ENCODE measurements around the gene RXFP4.
"Not testable (repeated sequence)": the region's sequence is repeated elsewhere in the genome, so short reads cannot be mapped to it uniquely, and the experiment has no call there.

Gene RXFP4

GRCh38 chr1:155940993-155941844 is at the start of gene RXFP4:
RXFP4 (plus strand) TSS chr1:155941638; CDS start chr1:155941710, 72 bp downstream.
- no peak for DNase-seq

- DNase-seq: no peak
Observed at GRCh38 chr1:155892796-155893195, 48.6 kb upstream of the RXFP4 start.

DNA sequence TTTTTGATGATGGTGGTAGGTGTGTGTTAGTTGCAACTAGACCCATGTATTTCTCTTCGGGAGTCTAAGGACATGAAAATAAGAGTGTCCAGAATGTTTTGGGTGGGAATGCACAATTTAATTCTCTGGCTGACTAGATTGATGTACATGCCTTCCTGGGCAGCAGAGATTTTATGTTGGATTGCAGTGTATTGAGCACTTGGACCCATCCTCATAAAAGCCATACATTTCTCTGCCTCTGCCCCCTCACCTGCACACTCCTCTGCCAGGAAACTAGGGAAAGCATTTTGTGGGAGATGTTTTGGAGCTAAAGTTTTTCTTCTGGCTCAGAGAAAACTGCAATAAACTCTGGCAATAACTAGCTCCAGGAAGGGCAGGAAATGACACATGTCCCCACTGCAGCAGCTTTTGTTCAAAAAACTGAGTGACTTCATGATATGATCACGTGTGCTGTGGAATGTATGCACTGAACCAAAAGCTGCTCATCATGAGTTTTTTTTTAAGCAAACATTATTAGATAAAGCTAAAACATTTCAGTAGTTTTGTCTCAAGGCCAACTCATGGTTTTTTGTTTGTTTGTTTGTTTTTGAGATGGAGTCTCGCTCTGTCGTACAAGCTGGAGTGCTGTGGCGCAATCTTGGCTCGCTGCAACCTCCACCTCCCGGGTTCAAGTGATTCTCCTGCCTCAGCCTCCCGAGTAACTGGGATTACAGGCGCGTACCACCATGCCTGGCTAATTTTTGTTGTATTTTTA is 47.9 kb upstream of the RXFP4 start:
- DNase-seq: peak in 1 of 56 donors; percentile 14

- DNase-seq: not testable (repeated sequence)
Observed at GRCh38 chr1:155895617-155896016, 45.8 kb upstream of the RXFP4 start.

DNA sequence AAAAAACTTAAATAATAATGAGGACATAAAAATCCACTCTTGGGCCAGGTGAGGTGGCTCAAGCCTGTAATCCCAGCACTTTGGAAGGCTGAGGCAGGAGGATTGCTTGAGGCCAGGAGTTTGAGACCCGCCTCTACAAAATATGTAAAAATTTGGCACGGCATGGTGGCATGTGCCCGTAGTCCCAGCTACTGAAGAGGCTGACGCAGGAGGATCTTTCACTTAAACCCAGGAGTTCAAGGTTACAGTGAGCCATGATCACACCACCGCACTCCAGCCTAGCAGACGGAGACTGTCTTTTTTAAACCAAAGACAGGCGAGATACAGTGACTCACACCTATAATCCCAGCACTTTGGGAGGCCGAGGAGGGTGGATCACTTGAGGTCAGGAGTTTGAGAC is 45.0 kb upstream of the RXFP4 start:
- DNase-seq: not testable (repeated sequence)

- DNase-seq: no peak
Observed at GRCh38 chr1:155897746-155898145, 43.7 kb upstream of the RXFP4 start.

DNA sequence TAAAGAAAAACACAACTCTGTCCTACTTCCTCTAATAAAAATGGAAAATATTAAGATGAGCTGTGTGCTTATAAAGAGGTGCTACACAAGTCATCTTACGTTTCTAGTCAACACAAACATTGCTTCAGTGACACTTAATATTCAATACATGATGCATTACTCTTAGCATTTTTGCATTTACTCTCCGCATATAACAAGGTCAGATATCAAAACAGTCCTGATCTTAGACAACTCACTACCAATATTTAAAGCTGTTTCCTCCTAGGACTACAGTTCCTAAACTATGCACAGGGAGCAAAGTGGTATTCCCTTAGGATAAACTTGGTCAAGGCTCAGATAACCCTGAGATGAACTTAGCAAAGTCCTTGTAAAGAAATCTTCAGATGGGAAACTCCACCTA is 42.5 kb upstream of the RXFP4 start:
- no peak for DNase-seq

DNA sequence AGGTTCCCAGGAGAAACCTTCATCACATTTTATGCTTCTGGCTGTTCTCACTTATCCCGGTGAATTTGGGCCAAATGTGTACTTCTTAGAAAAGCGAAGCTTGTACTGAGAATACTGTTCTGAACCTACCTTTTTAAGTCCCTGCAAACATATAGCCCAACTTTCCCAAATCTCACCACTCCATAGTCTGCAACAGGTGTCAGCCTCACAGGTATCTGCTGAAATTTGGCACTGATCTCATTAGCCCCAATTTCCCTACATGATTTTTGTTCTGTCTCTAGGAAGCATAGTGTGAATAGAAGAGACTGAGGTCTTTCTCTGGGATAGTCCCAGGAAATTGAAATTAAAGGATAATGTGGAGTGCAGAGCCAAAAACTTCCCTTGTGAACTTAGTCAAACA is 41.8 kb upstream of the RXFP4 start:
- DNase-seq: no peak

GRCh38 chr1:155900161-155900560 is 41.3 kb upstream of the RXFP4 start:
- DNase-seq: no peak

- DNase-seq: no peak
Observed at GRCh38 chr1:155904261-155904660, 37.2 kb upstream of the RXFP4 start.

DNA sequence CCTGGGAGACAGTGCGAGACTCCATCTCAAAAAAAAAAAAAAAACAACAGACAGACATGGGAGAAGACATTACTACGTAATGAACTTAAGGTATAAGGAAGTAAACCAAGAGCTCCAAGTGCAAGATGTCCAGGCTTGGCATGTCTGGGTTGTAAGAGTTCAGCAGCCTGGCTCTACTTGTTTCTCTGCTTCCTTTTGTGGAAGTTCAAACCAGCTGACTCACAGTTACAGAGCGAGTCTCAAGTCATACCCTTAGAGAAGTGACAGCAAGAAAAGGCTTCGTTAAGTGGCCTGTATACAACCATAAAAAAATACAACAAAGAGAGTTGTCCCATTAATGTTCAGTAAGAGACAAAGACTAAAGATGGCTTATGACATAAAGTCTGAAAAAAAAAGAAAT is 31.5 kb upstream of the RXFP4 start:
- DNase-seq: peak in 1 of 56 donors; percentile 18

DNA sequence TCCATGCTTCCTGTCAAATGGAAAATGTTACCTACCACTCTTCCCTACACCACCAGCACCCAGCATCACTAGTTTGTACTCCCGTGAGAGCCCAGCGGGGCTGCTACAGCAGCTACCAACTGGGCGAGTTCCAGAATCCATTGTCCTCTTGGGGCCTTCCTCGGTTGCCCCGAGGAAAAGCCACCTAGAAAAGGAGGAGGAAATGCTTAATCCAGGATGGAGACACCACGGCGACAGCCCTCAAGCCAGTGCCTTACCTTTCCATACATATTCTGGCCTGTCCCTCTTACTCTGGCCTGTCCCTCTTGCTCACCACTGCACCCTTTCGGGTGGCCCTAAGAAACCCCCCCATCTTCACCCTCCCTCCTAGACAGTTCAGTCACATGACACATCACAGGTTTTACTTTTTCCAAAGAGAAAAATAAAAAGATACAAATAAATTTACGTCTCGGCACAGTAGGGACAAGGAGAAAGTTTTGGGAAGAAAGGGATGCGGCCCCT is 30.8 kb upstream of the RXFP4 start:
- peak in 28 of 56 donors; percentile 7 to 61 (median 28) for DNase-seq

GRCh38 chr1:155911156-155912055 is 30.0 kb upstream of the RXFP4 start, which contains the start of gene RIT1:
RIT1 (minus strand) TSS chr1:155911349; CDS start chr1:155910761, 588 bp downstream.
- DNase-seq: peak in 55 of 56 donors; percentile 15 to 88 (median 72)

DNA sequence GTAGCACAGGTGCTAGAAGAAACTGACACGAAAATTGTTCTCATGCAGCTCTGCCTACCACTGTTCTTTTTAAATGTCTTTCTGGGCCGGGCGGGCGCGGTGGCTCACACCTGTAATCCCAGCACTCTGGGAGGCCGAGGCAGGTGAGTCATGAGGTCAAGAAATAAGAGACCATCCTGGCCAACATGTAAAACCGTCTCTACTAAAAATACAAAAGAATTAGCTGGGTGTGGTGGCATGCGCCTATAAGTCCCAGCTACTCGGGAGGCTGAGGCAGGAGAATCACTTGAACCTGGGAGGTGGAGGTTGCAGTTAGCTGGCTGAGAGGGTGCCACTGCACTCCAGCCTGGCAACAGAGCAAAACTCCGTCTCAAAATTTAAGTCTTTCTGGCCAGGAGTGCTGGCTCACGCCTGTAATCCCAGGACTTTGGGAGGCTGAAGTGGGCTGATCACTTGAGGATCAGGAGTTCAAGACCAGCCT is 29.3 kb upstream of the RXFP4 start:
- DNase-seq: no peak

GRCh38 chr1:155913969-155914757 is 27.3 kb upstream of the RXFP4 start:
- DNase-seq: no peak

DNA sequence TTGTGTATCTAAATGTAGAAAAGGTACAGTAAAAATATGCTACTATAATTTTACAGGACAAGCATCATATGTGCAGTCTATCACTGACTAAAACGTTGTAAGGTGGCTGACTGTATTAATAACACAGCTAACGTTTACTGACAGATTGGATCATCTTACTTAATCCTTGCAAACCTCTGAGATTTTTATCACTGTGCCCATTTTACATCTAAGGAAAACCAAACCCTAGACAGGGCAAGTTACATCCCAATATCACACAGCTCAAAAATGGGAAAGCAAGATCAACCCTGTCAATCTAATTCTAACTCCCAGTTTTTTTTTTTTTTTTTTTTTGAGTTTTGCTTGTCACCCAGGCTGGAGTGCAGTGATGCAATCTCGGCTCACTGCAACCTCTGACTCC is 22.8 kb upstream of the RXFP4 start:
- no peak for DNase-seq

- no peak for DNase-seq
Observed at GRCh38 chr1:155919801-155920200, 21.6 kb upstream of the RXFP4 start.

DNA sequence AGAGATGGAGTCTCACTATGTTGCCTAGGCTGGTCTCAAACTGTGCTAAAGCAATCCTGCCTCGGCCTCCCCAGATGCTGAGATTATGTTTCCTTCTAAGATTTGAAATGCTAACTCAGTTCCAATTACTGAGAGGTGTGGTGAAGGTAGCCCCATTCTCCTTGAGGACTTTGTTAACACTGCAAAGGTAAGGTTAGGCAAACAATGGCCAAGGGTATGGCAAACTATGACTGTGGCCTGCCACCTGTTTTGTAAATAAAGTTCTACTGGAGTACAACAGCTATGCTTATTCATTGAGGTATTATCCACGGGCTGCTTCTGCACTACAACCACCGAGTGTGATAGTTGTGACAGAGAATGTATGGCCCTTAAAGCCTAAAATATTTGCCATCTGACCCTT is 20.7 kb upstream of the RXFP4 start:
- no peak for DNase-seq

DNA sequence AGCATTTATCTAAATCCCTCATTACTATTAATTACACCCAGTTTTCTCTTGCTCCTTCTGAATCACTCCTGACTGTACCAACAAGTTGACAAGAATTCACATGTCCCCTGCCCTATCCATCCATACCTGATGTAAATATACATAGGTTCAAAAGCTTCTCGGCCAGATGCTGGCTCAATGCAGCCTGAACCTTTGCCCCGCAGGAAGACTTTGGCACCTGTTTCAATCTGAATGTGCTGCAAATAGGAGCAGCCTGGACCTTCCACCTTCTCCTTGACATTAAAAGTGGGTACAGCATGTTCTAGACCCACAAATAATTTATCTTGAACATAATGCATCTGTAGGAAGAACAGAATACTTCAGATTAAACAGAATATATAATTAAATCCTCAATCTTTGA is 15.9 kb upstream of the RXFP4 start:
- DNase-seq: no peak

GRCh38 chr1:155929057-155929456 is 12.4 kb upstream of the RXFP4 start:
- no peak for DNase-seq
